Lower leg skin (tissue), 4 donors: ENCODE measurements around the gene EPHB4. TPM values are rescaled to one million over a fixed set of nuclear protein-coding genes. Genes with fewer than 3 reads are reported as not detected.

Experiments used
- DNase-seq, 2 donors: peaks; one replicate each; pipeline ENCODE4 v3.0.0-alpha.2; 2019; ENCODE audit warnings: low spot score in 2 of 2
- H3K4me3 ChIP-seq: fragments of 200-600 bp; sonication (generic); 2 replicates; pipeline ENCODE4 v1.5.1; 2017; ENCODE audit warnings: mild to moderate bottlenecking, low read depth; ENCODE audit not compliant: poor library complexity, severe bottlenecking
- POLR2A ChIP-seq, 2 donors: fragments of 450-650 bp; IDR thresholded peaks; one replicate each; pipeline ENCODE4 v1.6.1; 2016 to 2017; ENCODE audit warnings: antibody characterized with exemption in 2 of 2, mild to moderate bottlenecking in 1 of 2, moderate library complexity in 1 of 2
- WGBS, 2 donors: methylation state at CpG; one replicate each; pipeline ENCODE4 v1.1.5; 2018; 5-methylcytosine and 5-hydroxymethylcytosine counted together
- intact Hi-C: fragments of 100-400 bp; cut with DNase I; formaldehyde crosslinking; loops from one replicate; pipeline ENCODE4 v1.15.0; 2023; ENCODE audit warnings: low total_unique reads
- total RNA-seq, 4 donors: library from RNA; depleted of rRNA; stranded (reverse); fragments of >200 nt; gene quantifications; one replicate each; pipeline ENCODE4 v1.1.0, GENCODE V29; 2016
- TF ChIP-seq, protein P1 (sequence below), 3 donors: fragments of 450-650 bp; IDR thresholded peaks; one replicate each; pipeline ENCODE4 v1.5.1; 2016; ENCODE audit warnings: antibody characterized with exemption in 3 of 3, mild to moderate bottlenecking in 3 of 3, moderate library complexity in 2 of 3

EPHB4 gene
- total RNA-seq, 4 donors from 2014 or later: 51.1 to 72.2 (median 60.9) TPM

DNA sequence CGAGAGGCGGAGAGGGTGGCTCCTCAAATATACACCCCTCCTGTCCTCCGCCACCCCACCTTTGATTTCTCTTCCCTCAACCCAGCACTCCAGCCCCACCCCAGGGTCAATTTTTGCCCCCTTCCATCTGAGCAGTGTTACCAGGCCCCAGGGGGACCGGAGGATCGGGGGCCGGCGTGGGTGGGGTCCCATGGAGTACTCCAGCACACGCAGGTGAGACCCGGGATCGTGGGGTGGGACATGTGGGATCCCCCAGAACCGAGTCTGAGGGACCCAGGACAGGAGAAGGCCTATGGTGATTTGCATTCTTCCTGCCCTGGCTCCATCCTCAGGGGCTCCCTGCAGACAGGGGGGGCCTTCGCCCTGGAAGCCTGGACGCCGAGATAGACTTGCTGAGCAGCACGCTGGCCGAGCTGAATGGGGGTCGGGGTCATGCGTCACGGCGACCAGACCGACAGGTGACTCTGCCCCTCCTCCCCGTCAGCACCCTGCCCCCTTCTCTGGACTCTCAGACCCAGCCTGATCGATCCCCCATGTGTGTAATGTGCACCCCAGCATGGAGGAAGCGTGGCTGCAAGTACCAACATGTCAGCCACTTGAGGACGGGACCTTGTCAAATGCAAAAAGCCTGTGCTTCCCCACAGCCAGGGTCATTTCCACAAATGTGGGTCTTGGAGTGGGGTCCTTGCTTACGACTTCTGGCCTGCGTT is 40.6 kb upstream of the EPHB4 start:
- intact Hi-C loops: no loop called here
- peak; percentile 40 to 90 for DNase-seq
- 12 to 13% methylated on average over 24 to 26 of the region's 27 CpGs for WGBS, 2 donors
- H3K4me3 ChIP-seq: peak overlapping the region; percentile 63
- TF ChIP-seq, protein P1, sequence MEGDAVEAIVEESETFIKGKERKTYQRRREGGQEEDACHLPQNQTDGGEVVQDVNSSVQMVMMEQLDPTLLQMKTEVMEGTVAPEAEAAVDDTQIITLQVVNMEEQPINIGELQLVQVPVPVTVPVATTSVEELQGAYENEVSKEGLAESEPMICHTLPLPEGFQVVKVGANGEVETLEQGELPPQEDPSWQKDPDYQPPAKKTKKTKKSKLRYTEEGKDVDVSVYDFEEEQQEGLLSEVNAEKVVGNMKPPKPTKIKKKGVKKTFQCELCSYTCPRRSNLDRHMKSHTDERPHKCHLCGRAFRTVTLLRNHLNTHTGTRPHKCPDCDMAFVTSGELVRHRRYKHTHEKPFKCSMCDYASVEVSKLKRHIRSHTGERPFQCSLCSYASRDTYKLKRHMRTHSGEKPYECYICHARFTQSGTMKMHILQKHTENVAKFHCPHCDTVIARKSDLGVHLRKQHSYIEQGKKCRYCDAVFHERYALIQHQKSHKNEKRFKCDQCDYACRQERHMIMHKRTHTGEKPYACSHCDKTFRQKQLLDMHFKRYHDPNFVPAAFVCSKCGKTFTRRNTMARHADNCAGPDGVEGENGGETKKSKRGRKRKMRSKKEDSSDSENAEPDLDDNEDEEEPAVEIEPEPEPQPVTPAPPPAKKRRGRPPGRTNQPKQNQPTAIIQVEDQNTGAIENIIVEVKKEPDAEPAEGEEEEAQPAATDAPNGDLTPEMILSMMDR (IDR thresholded peaks at IDR 0.05): no peak
- no peak for TF ChIP-seq POLR2A (IDR thresholded peaks at IDR 0.05)

DNA sequence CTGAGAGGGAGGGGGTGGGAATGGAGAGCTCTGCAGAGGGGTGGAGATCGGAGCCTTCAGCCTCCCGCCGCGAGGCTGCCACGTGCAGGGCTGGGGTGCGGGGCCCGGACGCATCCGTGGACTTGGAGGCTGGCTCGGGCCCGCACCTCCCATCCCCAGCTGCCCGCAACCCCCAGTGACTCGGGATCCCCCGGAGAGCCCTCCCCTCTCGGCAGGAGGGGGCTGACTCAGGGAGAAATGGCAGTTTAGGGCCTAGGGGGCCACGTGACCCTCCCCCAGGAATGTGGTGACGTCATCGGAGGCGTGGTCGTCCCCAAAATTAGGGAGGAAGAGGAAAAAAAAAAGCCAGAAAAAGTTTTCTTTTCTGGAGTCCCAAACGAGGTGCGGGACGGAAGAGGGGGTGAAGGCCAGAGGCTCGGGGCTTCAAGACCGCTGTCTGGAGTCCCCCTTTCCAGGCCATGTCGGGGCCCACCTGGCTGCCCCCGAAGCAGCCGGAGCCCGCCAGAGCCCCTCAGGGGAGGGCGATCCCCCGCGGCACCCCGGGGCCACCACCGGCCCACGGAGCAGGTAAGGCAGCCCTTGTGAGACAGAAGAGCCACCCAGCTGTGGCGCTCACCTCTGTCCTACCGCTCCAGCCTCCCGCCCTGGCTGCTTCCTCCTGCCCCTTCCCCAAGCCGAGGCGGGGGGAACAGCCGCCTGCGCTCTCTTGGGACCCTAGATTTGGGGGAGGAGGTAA is 39.9 kb upstream of the EPHB4 start, which contains the start of gene TRIP6:
Gene TRIP6 (plus strand): TSS at position 348 of the 736 bp plus-strand sequence. CDS start 111 bp downstream, at position 459.
- intact Hi-C loops: no loop called here
- peak; percentile 91 to 98 for DNase-seq
- WGBS, 2 donors: 2 to 3% methylated on average over 32 to 33 of the region's 42 CpGs
- peak within 1 kb of the TSS; percentile 63 for H3K4me3 ChIP-seq
- TF ChIP-seq, protein P1 (IDR thresholded peaks at IDR 0.05): no peak
- no peak for TF ChIP-seq POLR2A (IDR thresholded peaks at IDR 0.05)

DNA sequence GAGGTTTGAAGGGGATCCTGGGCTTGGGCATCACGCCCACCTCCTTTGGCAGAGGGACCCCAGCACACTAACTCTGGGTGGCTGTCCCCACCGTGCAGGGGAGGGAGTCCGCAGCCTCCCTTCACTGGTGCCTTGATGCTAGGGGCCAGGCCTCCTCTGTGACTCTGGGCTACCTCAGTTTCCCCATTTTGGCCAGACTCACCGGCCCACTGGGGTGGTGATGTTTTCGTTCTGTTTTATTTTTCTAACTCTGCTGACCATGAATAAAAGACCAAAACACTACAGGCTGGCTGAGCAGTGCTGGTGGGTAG is 39.4 kb upstream of the EPHB4 start:
- 13 to 33% methylated on average over 5 of the region's 5 CpGs for WGBS, 2 donors
- no peak for DNase-seq
- TF ChIP-seq, protein P1 (IDR thresholded peaks at IDR 0.05): no peak
- no peak for TF ChIP-seq POLR2A (IDR thresholded peaks at IDR 0.05)
- H3K4me3 ChIP-seq: peak overlapping the region; percentile 63
- intact Hi-C loops: no loop called here

DNA sequence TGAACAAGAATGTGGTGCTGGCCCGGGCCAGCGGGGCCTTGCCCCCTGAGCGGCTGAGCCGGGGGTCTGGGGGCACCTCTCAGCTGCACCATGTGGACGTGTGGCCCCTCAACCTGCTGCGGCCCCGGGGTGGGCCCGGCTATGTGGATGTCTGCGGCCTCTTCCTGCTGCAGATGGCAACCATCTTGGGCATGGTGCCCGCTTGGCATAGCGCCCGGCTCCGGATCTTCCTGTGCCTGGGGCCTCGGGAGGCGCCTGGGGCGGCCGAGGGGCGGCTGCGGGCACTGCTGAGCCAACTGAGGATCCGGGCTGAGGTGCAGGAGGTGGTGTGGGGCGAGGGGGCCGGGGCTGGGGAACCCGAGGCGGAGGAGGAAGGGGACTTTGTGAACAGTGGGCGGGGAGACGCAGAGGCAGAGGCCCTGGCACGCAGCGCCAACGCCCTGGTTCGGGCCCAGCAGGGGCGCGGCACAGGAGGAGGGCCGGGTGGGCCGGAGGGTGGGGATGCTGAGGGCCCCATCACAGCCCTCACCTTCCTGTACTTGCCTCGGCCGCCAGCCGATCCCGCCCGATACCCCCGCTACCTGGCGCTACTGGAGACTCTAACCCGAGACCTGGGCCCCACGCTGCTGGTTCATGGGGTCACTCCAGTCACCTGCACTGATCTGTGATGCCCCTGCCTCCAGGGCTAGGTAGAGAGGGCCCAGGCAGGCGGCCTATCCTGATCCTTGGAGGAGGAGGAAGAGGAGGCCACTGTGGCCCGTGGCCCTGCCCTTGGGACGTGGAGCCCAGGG is 38.8 kb upstream of the EPHB4 start:
- peak; percentile 81 to 97 for DNase-seq
- TF ChIP-seq POLR2A (IDR thresholded peaks at IDR 0.05): no peak
- TF ChIP-seq, protein P1 (IDR thresholded peaks at IDR 0.05): no peak
- H3K4me3 ChIP-seq: no peak overlapping the region
- intact Hi-C loops: no loop called here
- WGBS, 2 donors: 19 to 25% methylated on average over 29 to 39 of the region's 46 CpGs

DNA sequence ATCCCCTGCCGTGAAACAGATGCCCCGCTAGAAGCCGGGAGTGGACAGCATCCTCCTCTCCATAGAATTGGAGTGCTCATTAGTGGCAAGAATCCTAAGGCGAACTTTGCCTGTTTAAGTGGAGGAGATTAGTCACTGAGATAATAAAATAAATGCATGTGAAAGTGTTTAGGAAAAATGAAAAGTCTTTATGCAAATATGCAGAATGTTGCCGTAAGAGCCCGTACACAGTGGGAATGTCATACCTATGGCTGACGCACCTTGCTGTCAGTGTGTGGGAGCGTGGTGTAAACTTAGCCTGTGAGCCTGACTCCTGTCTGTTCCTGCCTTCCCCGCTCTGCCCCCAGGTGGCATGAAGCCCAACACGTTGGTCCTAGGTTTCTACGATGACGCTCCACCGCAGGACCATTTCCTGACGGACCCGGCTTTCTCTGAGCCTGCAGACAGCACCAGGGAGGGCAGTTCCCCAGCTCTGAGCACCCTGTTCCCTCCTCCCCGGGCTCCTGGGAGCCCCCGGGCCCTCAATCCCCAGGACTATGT is 38.1 kb upstream of the EPHB4 start:
- WGBS, 2 donors: 28 to 44% methylated on average over 14 to 15 of the region's 17 CpGs
- intact Hi-C loops: no loop called here

More for the DNA sequence above, 38.1 kb upstream of the EPHB4 start:
- peak in 1 of 2 donors; percentile 41 for DNase-seq
- no peak overlapping the region for H3K4me3 ChIP-seq
- TF ChIP-seq, protein P1 (IDR thresholded peaks at IDR 0.05): no peak
- TF ChIP-seq POLR2A (IDR thresholded peaks at IDR 0.05): no peak
